OCI-M1 (cell line): Measurements from ENCODE around the gene KRTDAP.

Experiments
- DNase-seq: peaks from one replicate; lab custom pipeline; 2025; lab: John Stamatoyannopoulos, UW

KRTDAP gene

GRCh38 chr19:35451338-35452096 is 38.7 kb downstream of the KRTDAP start:
- no peak for DNase-seq

DNA sequence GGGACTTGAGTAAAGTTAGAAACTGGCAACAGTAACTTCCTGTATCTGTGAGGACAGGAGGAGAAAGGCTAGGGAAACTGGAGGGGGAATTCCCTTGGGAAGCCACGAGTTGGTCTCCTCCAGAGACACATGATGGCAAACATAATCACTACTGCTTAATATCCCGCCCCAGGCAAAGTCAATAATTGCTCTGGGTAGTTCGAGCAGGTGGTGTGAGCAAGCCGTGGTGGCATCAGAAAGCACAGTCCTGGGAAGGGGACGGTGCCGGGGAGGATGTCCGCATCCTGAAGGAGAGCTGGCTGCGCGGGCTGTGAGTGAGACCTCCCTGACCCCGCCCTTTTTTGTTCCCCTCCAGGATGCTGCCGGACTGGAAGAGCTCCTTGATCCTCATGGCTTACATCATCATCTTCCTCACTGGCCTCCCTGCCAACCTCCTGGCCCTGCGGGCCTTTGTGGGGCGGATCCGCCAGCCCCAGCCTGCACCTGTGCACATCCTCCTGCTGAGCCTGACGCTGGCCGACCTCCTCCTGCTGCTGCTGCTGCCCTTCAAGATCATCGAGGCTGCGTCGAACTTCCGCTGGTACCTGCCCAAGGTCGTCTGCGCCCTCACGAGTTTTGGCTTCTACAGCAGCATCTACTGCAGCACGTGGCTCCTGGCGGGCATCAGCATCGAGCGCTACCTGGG is 40.8 kb downstream of the KRTDAP start:
- DNase-seq = no peak

GRCh38 chr19:35447606-35448469 is 42.4 kb downstream of the KRTDAP start, which contains the start of gene FFAR2:
Gene FFAR2 (plus strand): TSS chr19:35448257. CDS start chr19:35449715, 1,458 bp downstream.
- DNase-seq = no peak

- DNase-seq = no peak
Measured at GRCh38 chr19:35445826-35446593, 44.3 kb downstream of the KRTDAP start.

GRCh38 chr19:35444735-35445134 is 45.5 kb downstream of the KRTDAP start:
- DNase-seq = no peak

DNA sequence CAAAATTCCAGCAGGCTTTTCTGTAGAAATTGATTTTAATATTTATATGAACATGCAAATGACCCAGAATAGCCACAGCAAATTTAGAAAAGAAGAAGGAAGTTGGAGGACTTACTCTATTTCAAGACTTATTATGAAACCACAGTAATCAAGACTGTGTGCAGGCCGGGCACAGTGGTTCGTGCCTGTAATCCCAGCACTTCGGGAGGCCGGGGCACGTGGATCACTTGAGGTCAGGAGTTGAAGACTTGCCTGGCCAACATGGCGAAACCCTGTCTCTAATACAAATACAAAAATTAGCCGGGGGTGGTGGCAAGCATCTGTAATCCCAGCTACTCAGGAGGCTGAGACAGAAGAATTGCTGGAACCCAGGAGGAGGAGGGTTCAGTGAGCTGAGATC is 48.2 kb downstream of the KRTDAP start:
- peak; percentile 77 for DNase-seq

DNA sequence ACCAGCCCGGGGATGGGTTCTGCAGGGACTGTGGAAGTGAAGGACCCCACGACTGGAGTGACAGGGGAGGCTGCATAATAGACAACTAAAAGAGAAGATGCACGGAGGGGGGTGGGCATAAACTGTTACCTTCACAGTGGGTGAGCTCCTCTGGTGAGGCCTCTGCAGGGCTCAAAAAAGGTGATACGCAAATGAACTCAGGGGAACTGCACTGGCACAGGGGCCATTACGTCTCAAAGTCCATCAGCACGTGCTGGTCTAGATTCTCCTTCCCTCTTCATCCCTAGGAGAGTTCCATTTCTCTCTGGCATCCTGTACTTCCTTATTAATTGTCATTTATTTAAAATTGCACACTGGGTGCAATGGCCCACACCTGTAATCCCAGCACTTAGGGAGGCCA is 50.3 kb downstream of the KRTDAP start:
- DNase-seq = no peak

DNA sequence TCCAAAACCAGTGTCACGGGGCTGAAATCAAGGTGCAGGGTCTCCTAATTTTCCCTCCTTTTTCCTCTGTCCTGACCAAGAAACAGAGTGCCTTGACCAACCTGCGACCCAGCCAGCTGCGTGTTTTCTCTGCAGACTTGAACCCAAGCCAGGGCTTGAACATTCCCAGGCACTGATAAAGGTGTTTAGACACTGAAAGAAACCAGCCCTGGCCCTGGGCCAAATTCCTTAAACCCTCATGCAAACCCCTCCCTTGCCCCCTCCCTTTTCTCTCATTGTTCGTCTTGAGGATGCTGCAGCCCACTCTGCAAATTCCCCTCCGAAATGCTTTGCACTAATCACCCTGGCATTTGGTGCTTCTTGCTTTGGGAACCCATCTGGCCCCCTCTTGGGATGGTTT is 51.7 kb downstream of the KRTDAP start:
- DNase-seq = no peak

DNA sequence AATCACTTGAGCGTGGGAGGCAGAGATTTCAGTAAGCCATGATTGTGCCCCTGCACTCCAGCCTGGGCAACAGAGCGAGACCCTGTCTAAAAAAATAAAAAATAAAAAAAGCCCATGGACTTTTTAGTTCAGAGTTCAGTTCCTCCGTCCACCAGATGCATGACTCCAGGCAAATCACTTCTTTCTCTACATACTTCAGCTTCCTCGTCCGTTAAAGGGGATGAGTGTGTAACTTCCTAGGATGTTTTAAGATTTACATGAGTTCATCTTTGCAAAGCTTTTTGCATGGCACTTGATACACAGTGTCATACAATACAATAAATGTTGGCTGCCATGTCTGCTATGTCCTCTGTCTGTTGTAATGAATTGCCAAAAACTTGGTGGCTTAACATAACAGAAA is 52.2 kb downstream of the KRTDAP start:
- no peak for DNase-seq

GRCh38 chr19:35437406-35437951 is 52.8 kb downstream of the KRTDAP start:
- DNase-seq = no peak
